ENCODE measurements around the gene LRP1. TPM values are rescaled to one million over a fixed set of nuclear protein-coding genes. Genes with fewer than 3 reads are reported as not detected.

The LRP1 gene
- total and polyA plus RNA-seq, 3 experiments from 2014 or later: 0.29 to 2.5 (median 2.3) TPM

DNA sequence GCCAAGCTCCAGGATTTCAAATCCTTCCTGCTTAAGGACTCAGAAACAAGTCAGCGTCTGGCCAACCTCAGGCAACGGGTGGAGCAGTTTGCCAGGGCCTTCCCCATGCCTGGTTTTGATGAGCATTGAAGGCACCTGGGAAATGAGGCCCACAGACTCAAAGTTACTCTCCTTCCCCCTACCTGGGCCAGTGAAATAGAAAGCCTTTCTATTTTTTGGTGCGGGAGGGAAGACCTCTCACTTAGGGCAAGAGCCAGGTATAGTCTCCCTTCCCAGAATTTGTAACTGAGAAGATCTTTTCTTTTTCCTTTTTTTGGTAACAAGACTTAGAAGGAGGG is 105.9 kb downstream of the LRP1 start:
- ChIA-PET CTCF (interaction anchor here (2.9 to 13.7 kb wide), 2 partner anchors 7 to 20 kb away, joined by 26 to 274 read pairs; a partner anchor contains a TSS), POLR2A (no interaction called here)
- H3K36me3 ChIP-seq (ENCODE audit: insufficient read depth, low read length): peaks cover 21% of the 10 kb centered on the region
- Mint-ChIP-seq H3K27ac (peak overlapping the region in 1 of 8 donors; percentile 3), H3K4me1 (peaks cover 35 to 57% (median 54%) of the 10 kb centered on the region in 3 donors), H3K36me3 (peaks cover 13 to 41% (median 16%) of the 10 kb centered on the region in 3 donors), H3K27me3 (peaks cover 28 to 32% of the 10 kb centered on the region in 2 donors), H3K4me3 (peak overlapping the region in 1 of 7 donors; percentile 19), H3K9me3 (no peaks in the 10 kb centered on the region)
- H3K4me1 ChIP-seq (ENCODE audit: insufficient read depth, low read length): peaks cover 46% of the 10 kb centered on the region
- H3K27ac ChIP-seq (ENCODE audit: low read depth, low read length): no peak overlapping the region
- DNase-seq: no peak
- H3K27me3 ChIP-seq (ENCODE audit: insufficient read depth, low read length, poor library complexity, severe bottlenecking): peaks cover 24% of the 10 kb centered on the region
- H3K9me3 ChIP-seq (ENCODE audit: low read length): no peaks in the 10 kb centered on the region
- no peak overlapping the region for H3K4me3 ChIP-seq (ENCODE audit: low read length)

DNA sequence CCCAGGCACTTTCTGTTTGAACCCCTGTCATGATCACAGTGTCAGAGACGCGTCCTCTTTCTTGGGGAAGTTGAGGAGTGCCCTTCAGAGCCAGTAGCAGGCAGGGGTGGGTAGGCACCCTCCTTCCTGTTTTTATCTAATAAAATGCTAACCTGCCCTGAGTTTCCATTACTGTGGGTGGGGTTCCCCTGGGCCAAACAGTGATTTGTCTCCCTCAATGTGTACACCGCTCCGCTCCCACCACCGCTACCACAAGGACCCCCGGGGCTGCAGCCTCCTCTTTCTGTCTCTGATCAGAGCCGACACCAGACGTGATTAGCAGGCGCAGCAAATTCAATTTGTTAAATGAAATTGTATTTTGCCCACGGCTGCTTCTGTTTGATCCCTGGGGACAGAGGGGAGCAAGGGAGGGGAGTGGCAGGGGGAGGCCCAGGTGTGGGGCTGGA is 106.3 kb downstream of the LRP1 start:
- H3K4me1 Mint-ChIP-seq: peaks cover 35 to 57% (median 54%) of the 10 kb centered on the region in 3 donors
- Histone ChIP-seq H3K9me3 (ENCODE audit: low read length) (no peaks in the 10 kb centered on the region), H3K27ac (ENCODE audit: low read depth, low read length) (no peak overlapping the region), H3K4me1 (ENCODE audit: insufficient read depth, low read length) (peaks cover 48% of the 10 kb centered on the region), H3K27me3 (ENCODE audit: insufficient read depth, low read length, poor library complexity, severe bottlenecking) (peaks cover 24% of the 10 kb centered on the region), H3K4me3 (ENCODE audit: low read length) (no peak overlapping the region), H3K36me3 (ENCODE audit: insufficient read depth, low read length) (peaks cover 21% of the 10 kb centered on the region)
- POLR2A ChIA-PET: no interaction called here
- CTCF ChIA-PET: interaction anchor here (2.9 to 13.7 kb wide), 2 partner anchors 6 to 21 kb away, joined by 26 to 274 read pairs; a partner anchor contains a TSS
- no peak for DNase-seq
- no peak overlapping the region for H3K27ac Mint-ChIP-seq
- H3K36me3 Mint-ChIP-seq: peaks cover 13 to 40% (median 16%) of the 10 kb centered on the region in 3 donors
- no peaks in the 10 kb centered on the region for H3K9me3 Mint-ChIP-seq
- H3K4me3 Mint-ChIP-seq: no peak overlapping the region
- peaks cover 29 to 36% of the 10 kb centered on the region in 2 donors for H3K27me3 Mint-ChIP-seq

DNA sequence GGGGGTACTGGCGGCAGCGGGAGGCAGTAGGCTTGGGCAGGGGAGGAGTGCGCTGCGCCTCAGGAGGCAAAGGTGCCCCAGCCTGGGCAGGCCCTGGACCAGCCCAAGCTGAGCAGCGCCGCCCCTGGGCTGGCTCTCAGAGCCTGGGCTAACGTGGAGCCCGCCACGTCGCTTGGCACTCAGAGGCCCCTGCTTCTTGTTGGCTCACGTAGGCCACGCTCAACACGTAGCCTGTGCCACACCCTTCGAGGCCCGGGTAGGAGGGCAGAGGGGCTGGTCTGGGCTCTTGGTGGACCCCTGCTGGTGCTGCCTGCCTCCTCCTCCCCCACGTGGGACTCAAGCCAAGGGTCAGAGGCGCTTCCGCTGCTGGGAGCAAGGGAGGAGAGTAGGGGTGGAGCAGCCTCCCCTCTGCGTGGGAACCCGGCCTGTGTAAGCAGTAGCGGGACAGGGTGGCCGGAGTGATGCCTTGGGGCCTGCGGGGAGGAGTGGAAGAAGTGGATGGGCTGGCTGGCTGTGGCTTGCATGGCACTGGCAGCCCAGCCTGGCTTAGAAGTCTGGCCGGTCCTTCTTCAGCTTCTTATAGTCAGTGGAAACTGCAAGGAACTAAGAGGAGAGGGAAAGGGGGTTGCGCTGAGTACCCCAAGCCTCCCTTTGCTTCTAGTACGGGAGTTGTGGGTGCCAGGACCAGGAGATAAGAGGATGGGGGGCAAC is 106.9 kb downstream of the LRP1 start:
- Histone ChIP-seq H3K27me3 (ENCODE audit: insufficient read depth, low read length, poor library complexity, severe bottlenecking) (peaks cover 24% of the 10 kb centered on the region), H3K4me1 (ENCODE audit: insufficient read depth, low read length) (peaks cover 50% of the 10 kb centered on the region), H3K27ac (ENCODE audit: low read depth, low read length) (no peak overlapping the region), H3K9me3 (ENCODE audit: low read length) (no peaks in the 10 kb centered on the region), H3K36me3 (ENCODE audit: insufficient read depth, low read length) (peaks cover 21% of the 10 kb centered on the region), H3K4me3 (ENCODE audit: low read length) (no peak overlapping the region)
- Mint-ChIP-seq H3K36me3 (peaks cover 13 to 38% (median 16%) of the 10 kb centered on the region in 3 donors), H3K9me3 (no peaks in the 10 kb centered on the region), H3K4me1 (peaks cover 32 to 54% (median 51%) of the 10 kb centered on the region in 3 donors), H3K27ac (peak overlapping the region in 1 of 8 donors; percentile 33), H3K27me3 (peaks cover 29 to 38% of the 10 kb centered on the region in 2 donors), H3K4me3 (no peak overlapping the region)
- no peak for DNase-seq
- ChIA-PET CTCF (no interaction called here), POLR2A (no interaction called here)

DNA sequence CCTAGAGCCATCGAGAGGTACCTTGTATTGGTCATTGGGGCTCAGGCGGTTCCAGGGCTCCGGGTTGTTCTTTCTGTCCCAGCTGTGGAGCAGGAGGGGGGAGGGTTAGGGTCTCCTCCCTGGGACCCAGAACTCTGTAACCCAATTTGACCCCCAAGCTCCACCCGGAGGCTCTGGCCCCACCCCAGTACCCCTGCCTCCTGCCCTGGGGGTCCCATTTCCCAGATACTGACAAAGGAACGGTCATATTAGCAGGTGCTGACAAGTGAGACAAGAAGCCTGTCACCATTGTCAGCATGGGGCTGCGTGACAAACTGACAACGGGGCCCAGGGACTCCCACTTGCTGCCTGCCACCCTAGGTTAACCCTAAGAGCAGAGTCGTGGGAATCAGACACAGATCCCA is 107.4 kb downstream of the LRP1 start:
- peaks cover 21% of the 10 kb centered on the region for H3K36me3 ChIP-seq (ENCODE audit: insufficient read depth, low read length)
- H3K27ac ChIP-seq (ENCODE audit: low read depth, low read length): no peak overlapping the region
- CTCF ChIA-PET: no interaction called here
- Mint-ChIP-seq H3K9me3 (no peaks in the 10 kb centered on the region), H3K4me3 (no peak overlapping the region), H3K36me3 (peaks cover 11 to 40% (median 16%) of the 10 kb centered on the region in 3 donors), H3K27ac (peak overlapping the region in 1 of 8 donors; percentile 33), H3K27me3 (peaks cover 33 to 43% of the 10 kb centered on the region in 2 donors), H3K4me1 (peaks cover 32 to 54% (median 51%) of the 10 kb centered on the region in 3 donors)
- H3K4me1 ChIP-seq (ENCODE audit: insufficient read depth, low read length): peaks cover 50% of the 10 kb centered on the region
- peaks cover 27% of the 10 kb centered on the region for H3K27me3 ChIP-seq (ENCODE audit: insufficient read depth, low read length, poor library complexity, severe bottlenecking)
- no peaks in the 10 kb centered on the region for H3K9me3 ChIP-seq (ENCODE audit: low read length)
- no peak for DNase-seq
- no peak overlapping the region for H3K4me3 ChIP-seq (ENCODE audit: low read length)
- POLR2A ChIA-PET: no interaction called here

DNA sequence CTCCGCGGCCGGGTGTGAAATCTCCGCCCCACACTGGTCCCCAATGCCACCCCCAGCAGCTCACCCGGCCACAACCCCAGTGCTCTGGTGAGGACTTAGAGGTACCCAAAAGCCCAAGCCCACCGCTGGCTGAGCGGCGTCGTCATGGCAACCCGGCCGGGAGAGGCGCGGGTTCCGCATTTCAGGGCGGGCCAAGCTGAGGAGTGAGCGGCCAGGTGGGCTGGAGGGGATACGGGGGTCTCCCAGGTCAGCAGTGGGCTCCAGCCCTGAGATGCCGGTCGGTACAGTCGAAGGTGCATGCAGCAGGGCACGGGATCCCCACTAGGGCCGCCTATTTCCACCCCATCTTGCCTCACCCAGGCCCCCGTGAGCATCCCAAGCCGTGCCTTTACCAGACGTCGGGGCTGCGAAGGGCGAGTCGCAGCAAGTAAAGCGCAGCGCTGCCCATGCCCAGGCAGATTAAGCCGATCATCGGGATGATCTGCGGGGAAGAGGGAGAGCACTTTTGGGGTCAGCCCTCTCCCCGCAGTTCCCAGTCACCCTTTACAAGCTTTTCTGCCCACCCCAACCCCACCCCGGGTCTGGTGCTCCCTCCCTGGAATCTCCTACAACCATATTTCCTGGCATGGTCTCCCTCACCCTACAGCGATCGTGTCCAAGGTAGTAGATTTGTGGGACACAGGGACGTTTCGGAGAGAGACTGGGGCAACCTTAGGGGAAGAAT is 108.1 kb downstream of the LRP1 start:
- Histone ChIP-seq H3K27me3 (ENCODE audit: insufficient read depth, low read length, poor library complexity, severe bottlenecking) (peaks cover 33% of the 10 kb centered on the region), H3K9me3 (ENCODE audit: low read length) (no peaks in the 10 kb centered on the region), H3K36me3 (ENCODE audit: insufficient read depth, low read length) (peaks cover 21% of the 10 kb centered on the region), H3K27ac (ENCODE audit: low read depth, low read length) (no peak overlapping the region), H3K4me1 (ENCODE audit: insufficient read depth, low read length) (peaks cover 50% of the 10 kb centered on the region), H3K4me3 (ENCODE audit: low read length) (no peak overlapping the region)
- Mint-ChIP-seq H3K4me1 (peaks cover 38 to 54% (median 51%) of the 10 kb centered on the region in 3 donors), H3K27ac (peak overlapping the region in 1 of 8 donors; percentile 34), H3K4me3 (peak overlapping the region in 2 of 7 donors; percentile 5 to 47), H3K36me3 (peaks cover 11 to 39% (median 16%) of the 10 kb centered on the region in 3 donors), H3K27me3 (peaks cover 39 to 49% of the 10 kb centered on the region in 2 donors), H3K9me3 (no peaks in the 10 kb centered on the region)
- POLR2A ChIA-PET: no interaction called here
- CTCF ChIA-PET: interaction anchor here (9.1 to 12.7 kb wide), 2 partner anchors 9 to 22 kb away, joined by 262 to 274 read pairs; partner anchors contain the start of gene SHMT2
- no peak for DNase-seq

DNA sequence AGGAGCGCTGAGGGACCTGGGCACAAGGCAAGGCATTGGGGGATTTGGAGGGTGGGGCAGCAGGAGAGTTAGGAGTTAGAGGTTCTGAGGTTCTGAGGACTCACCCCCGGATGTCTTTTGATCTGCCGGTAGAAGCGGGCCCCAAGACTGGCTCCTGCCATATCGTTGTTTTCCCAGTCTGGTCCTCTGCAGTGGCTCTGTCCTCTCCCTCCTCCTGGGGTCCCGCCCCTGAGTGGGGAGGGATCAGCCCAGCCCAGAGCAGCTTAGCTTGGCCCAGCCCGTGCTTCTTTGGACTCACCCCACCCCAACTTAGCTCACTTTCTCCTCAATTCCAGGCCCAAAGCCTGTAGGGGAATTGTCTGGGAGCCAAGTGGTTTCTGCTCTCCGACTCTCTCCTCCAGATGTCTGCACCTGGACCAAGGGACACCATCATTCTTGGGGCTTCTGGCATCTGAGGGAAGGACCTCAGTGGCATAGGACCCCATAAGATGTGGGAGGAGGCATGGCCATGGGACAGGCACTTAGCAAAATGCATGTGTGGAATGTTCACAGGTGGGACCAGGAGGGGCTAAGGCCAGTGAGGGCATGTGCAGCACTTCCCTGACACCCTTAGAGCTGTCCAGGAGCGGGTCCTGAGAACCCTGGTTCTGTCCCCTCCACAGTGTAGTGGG is 108.8 kb downstream of the LRP1 start:
- Mint-ChIP-seq H3K4me1 (peaks cover 45 to 59% (median 57%) of the 10 kb centered on the region in 3 donors), H3K27me3 (peaks cover 46 to 56% of the 10 kb centered on the region in 2 donors), H3K36me3 (peaks cover 8 to 32% (median 16%) of the 10 kb centered on the region in 3 donors), H3K27ac (peak overlapping the region in 2 of 8 donors; percentile 34 to 43), H3K9me3 (no peaks in the 10 kb centered on the region), H3K4me3 (peak overlapping the region in 6 of 7 donors; percentile 34 to 94 (median 76))
- no peak overlapping the region for H3K27ac ChIP-seq (ENCODE audit: low read depth, low read length)
- ChIA-PET CTCF (interaction anchor here (9.1 to 12.7 kb wide), 2 partner anchors 9 to 23 kb away, joined by 262 to 274 read pairs; partner anchors contain the start of gene SHMT2), POLR2A (interaction anchor here (0.7 to 1.9 kb wide), 2 partner anchors 8 to 23 kb away, joined by 3 to 6 read pairs; partner anchors contain the start of gene SHMT2)
- H3K36me3 ChIP-seq (ENCODE audit: insufficient read depth, low read length): peaks cover 21% of the 10 kb centered on the region
- peaks cover 40% of the 10 kb centered on the region for H3K27me3 ChIP-seq (ENCODE audit: insufficient read depth, low read length, poor library complexity, severe bottlenecking)
- peaks cover 56% of the 10 kb centered on the region for H3K4me1 ChIP-seq (ENCODE audit: insufficient read depth, low read length)
- H3K4me3 ChIP-seq (ENCODE audit: low read length): no peak overlapping the region
- DNase-seq: peak in 1 of 5 donors; percentile 17
- H3K9me3 ChIP-seq (ENCODE audit: low read length): no peaks in the 10 kb centered on the region

DNA sequence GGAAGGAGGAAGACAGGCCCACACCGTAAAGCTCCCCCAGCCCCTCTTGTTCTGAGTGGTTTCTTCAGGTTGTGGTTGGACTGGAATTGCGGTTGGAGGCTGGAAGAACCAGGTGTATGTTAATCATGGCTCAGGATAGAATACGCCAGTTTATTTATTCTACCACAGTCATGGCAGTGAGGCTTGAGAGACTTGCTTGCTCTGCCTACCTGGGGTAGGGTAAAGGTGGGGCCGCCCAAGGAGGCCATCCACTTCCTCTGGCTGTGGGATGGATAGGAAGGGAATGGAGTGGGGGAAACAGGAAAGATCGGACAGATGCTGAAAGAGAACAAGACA is 109.3 kb downstream of the LRP1 start:
- Histone ChIP-seq H3K9me3 (ENCODE audit: low read length) (no peaks in the 10 kb centered on the region), H3K27ac (ENCODE audit: low read depth, low read length) (no peak overlapping the region), H3K4me1 (ENCODE audit: insufficient read depth, low read length) (peaks cover 61% of the 10 kb centered on the region), H3K27me3 (ENCODE audit: insufficient read depth, low read length, poor library complexity, severe bottlenecking) (peaks cover 45% of the 10 kb centered on the region), H3K4me3 (ENCODE audit: low read length) (no peak overlapping the region), H3K36me3 (ENCODE audit: insufficient read depth, low read length) (peaks cover 16% of the 10 kb centered on the region)
- Mint-ChIP-seq H3K27me3 (peaks cover 48 to 60% of the 10 kb centered on the region in 2 donors), H3K4me3 (peak overlapping the region in 6 of 7 donors; percentile 51 to 94 (median 76)), H3K4me1 (peaks cover 47 to 64% (median 62%) of the 10 kb centered on the region in 3 donors), H3K27ac (peak overlapping the region in 1 of 8 donors; percentile 34), H3K36me3 (peaks cover 8 to 27% (median 16%) of the 10 kb centered on the region in 3 donors), H3K9me3 (no peaks in the 10 kb centered on the region)
- ChIA-PET CTCF (interaction anchor here (2.3 to 12.7 kb wide), 3 partner anchors 10 to 24 kb away, joined by 9 to 274 read pairs (median 262); partner anchors contain the start of genes NXPH4 and SHMT2), POLR2A (interaction anchor here (0.7 to 1.9 kb wide), 2 partner anchors 8 to 24 kb away, joined by 3 to 6 read pairs; partner anchors contain the start of gene SHMT2)
- no peak for DNase-seq

Data from CD8-positive, alpha-beta memory T cell (primary cell).